ENCODE results near the gene SMU1. TPM values are rescaled to one million over a fixed set of nuclear protein-coding genes. Genes with fewer than 3 reads are reported as not detected.

The SMU1 gene
- total RNA-seq, 1 experiment from 2014 or later, result 30.3 TPM

- DNase-seq (ENCODE audit: low read depth, low spot score), result peak; percentile 53
- in situ Hi-C loops (cut with HindIII; ENCODE audit: low pct_unique_long_range_greater_than_20kb, low sequenced_read_pairs), result no loop called here
- Histone ChIP-seq H3K27ac (ENCODE audit: low read length) (peak overlapping the region; percentile 36; the same call in 1 of the 2 replicates), H3K27me3 (ENCODE audit: control insufficient read depth, insufficient read depth, low read length) (no peaks in the 10 kb centered on the region), H3K4me1 (ENCODE audit: control insufficient read depth, insufficient read depth, low read length) (peaks cover 10% of the 10 kb centered on the region; the same call in 1 of the 2 replicates), H3K9me3 (ENCODE audit: control insufficient read depth, insufficient read depth, low read depth, low read length) (no peaks in the 10 kb centered on the region), H3K36me3 (ENCODE audit: control insufficient read depth, insufficient read depth, low read length) (no peaks in the 10 kb centered on the region), H3K4me3 (ENCODE audit: low read depth in 2 of 2, low read length in 2 of 2) (peak overlapping the region; percentile 16 to 36; a peak in 2 of 4 replicates)
- BruUV-seq (replicated peaks), result no TSS peak
- TF ChIP-seq REST (IDR thresholded peaks at IDR 0.05; ENCODE audit: insufficient read depth in 1 of 2, low read depth in 2 of 2, low read length in 1 of 2) (no peak), CTCF (IDR thresholded peaks at IDR 0.05) (peak; percentile 85), TCF7L2 (IDR thresholded peaks at IDR 0.05; ENCODE audit: low read depth, low read length) (no peak)
- ChIA-PET CTCF (no interaction called here), POLR2A (no interaction called here)
- intact Hi-C loops (cut with micrococcal nuclease; ENCODE audit: unreplicated experiment), result loop anchor here (1.0 to 5.0 kb wide), 2 partner anchors 91 to 144 kb away; no protein-coding TSS in a partner anchor
- ATAC-seq, result peak; percentile 68
Observed at GRCh38 chr9:33081128-33081851, 4.8 kb upstream of the SMU1 start.

GRCh38 chr9:33080534-33080933, 4.1 kb upstream of the SMU1 start:
- ChIA-PET CTCF (interaction anchor here (1.8 kb wide), 1 partner anchor 146 kb away, joined by 4 read pairs; no protein-coding TSS in a partner anchor), POLR2A (no interaction called here)
- no peak for ATAC-seq
- H3K4me1 ChIP-seq (ENCODE audit: control insufficient read depth, insufficient read depth, low read length), result peaks cover 11% of the 10 kb centered on the region; the same call in 1 of the 2 replicates
- in situ Hi-C loops (cut with HindIII; ENCODE audit: low pct_unique_long_range_greater_than_20kb, low sequenced_read_pairs) (no loop called here), intact Hi-C loops (cut with micrococcal nuclease; ENCODE audit: unreplicated experiment) (loop anchor here (5.0 kb wide), 1 partner anchor 92 kb away; no protein-coding TSS in a partner anchor)
- no peaks in the 10 kb centered on the region; the same call in 1 of the 2 replicates for H3K36me3 ChIP-seq (ENCODE audit: control insufficient read depth, insufficient read depth, low read length)
- no peak for TF ChIP-seq TCF7L2 (IDR thresholded peaks at IDR 0.05; ENCODE audit: low read depth, low read length)
- no peak for TF ChIP-seq SIN3A (IDR thresholded peaks at IDR 0.05; ENCODE audit: borderline replicate concordance, insufficient read depth, low read depth, low read length)
- no peak for TF ChIP-seq CTCF (IDR thresholded peaks at IDR 0.05)
- no peak for TF ChIP-seq POLR2AphosphoS5 (IDR thresholded peaks at IDR 0.05; ENCODE audit: low read depth, low read length)
- TF ChIP-seq REST (IDR thresholded peaks at IDR 0.05; ENCODE audit: insufficient read depth in 1 of 2, low read depth in 2 of 2, low read length in 1 of 2), result no peak
- DNase-seq (ENCODE audit: low read depth, low spot score), result no peak
- BruUV-seq (replicated peaks), result no TSS peak
- no peak overlapping the region for H3K4me3 ChIP-seq (ENCODE audit: low read depth in 2 of 2, low read length in 2 of 2)
- no peak overlapping the region for H3K27ac ChIP-seq (ENCODE audit: low read length)
- no peaks in the 10 kb centered on the region for H3K27me3 ChIP-seq (ENCODE audit: control insufficient read depth, insufficient read depth, low read length)
- no peaks in the 10 kb centered on the region for H3K9me3 ChIP-seq (ENCODE audit: control insufficient read depth, insufficient read depth, low read depth, low read length)

All from Panc1 (cell line).